WTC11 (cell line): Measurements from ENCODE around the gene IL1RN. TPM values are rescaled to one million over a fixed set of nuclear protein-coding genes. Genes with fewer than 3 reads are reported as not detected.

ENCODE experiments used
- ATAC-seq: fragments of 200-7000 bp; cut with Tn5 transposase; 2 replicates; pipeline ENCODE4 v1.10.0; 2021; ENCODE audit warnings: mild to moderate bottlenecking, moderate library complexity
- CTCF ChIA-PET: fragments of 300-600 bp; sonication (Branson Sonifier 250); formaldehyde crosslinking; loops from one replicate; lab custom pipeline; 2021; ENCODE audit warnings: antibody characterized with exemption; lab: Charles Lee
- POLR2A ChIA-PET: fragments of 350-600 bp; sonication (Branson Sonifier 250); formaldehyde crosslinking; loops from one replicate; lab custom pipeline; 2021; ENCODE audit warnings: antibody characterized with exemption; lab: Charles Lee
- DNase-seq: peaks from one replicate; pipeline ENCODE4 v3.0.0; 2021; ENCODE audit warnings: low spot score
- H3K27ac Mint-ChIP-seq: 2 replicates; pipeline ENCODE4 v1.8.0; 2021; ENCODE audit warnings: mixed read lengths
- H3K27me3 Mint-ChIP-seq: 2 replicates; pipeline ENCODE4 v1.8.0; 2021; ENCODE audit warnings: low read depth, mild to moderate bottlenecking, moderate library complexity, mixed read lengths
- H3K36me3 Mint-ChIP-seq: 2 replicates; pipeline ENCODE4 v1.8.0; 2021; ENCODE audit warnings: mixed read lengths
- H3K4me1 Mint-ChIP-seq: 2 replicates; pipeline ENCODE4 v1.8.0; 2022; ENCODE audit warnings: mixed read lengths
- H3K4me3 Mint-ChIP-seq: 2 replicates; pipeline ENCODE4 v1.8.0; 2021; ENCODE audit warnings: mild to moderate bottlenecking, moderate library complexity, mixed read lengths
- H3K9me3 Mint-ChIP-seq: 2 replicates; pipeline ENCODE4 v1.8.0; 2021; ENCODE audit warnings: mixed read lengths
- CREM ChIP-seq: sonication (generic); formaldehyde crosslinking; IDR thresholded peaks from 2 replicates; pipeline ENCODE4 v1.8.1; 2022; ENCODE audit warnings: mild to moderate bottlenecking, missing genetic modification reagents, moderate library complexity
- FOXJ3 ChIP-seq: sonication (generic); formaldehyde crosslinking; IDR thresholded peaks from 2 replicates; pipeline ENCODE4 v1.9.0; 2021; ENCODE audit warnings: missing genetic modification reagents, mild to moderate bottlenecking, borderline replicate concordance
- GTF2I ChIP-seq: fragments of 250-450 bp; sonication (Bioruptor Pico); conservative IDR thresholded peaks from 2 replicates; pipeline ENCODE4 v1.4.0; 2021; ENCODE audit warnings: mild to moderate bottlenecking
- IRF2 ChIP-seq: sonication (generic); formaldehyde crosslinking; IDR thresholded peaks from 2 replicates; pipeline ENCODE4 v1.8.0; 2022; ENCODE audit warnings: low read depth, missing genetic modification reagents, borderline replicate concordance
- PRRX2 ChIP-seq: fragments of 250-450 bp; sonication (Bioruptor Pico); IDR thresholded peaks from 2 replicates; pipeline ENCODE4 v1.8.0; 2021; ENCODE audit warnings: mild to moderate bottlenecking
- SMAD4 ChIP-seq: sonication (generic); formaldehyde crosslinking; IDR thresholded peaks from 2 replicates; pipeline ENCODE4 v1.8.0; 2022; ENCODE audit warnings: mild to moderate bottlenecking, missing genetic modification reagents
- TCF7 ChIP-seq: sonication (generic); formaldehyde crosslinking; IDR thresholded peaks from 2 replicates; pipeline ENCODE4 v1.8.0; 2022; ENCODE audit warnings: mild to moderate bottlenecking, low read depth, missing genetic modification reagents, moderate library complexity
- TEAD1 ChIP-seq: sonication (generic); formaldehyde crosslinking; IDR thresholded peaks from 2 replicates; pipeline ENCODE4 v1.8.0; 2022; ENCODE audit warnings: mild to moderate bottlenecking, missing genetic modification reagents
- ZNF219 ChIP-seq: sonication (generic); formaldehyde crosslinking; IDR thresholded peaks from 2 replicates; pipeline ENCODE4 v1.8.0; 2023; ENCODE audit warnings: missing genetic modification reagents, mild to moderate bottlenecking, borderline replicate concordance
- ZNF423 ChIP-seq: fragments of 250-450 bp; sonication (Bioruptor Pico); IDR thresholded peaks from 2 replicates; pipeline ENCODE4 v2.1.2; 2022; ENCODE audit warnings: mild to moderate bottlenecking, moderate library complexity
- total RNA-seq: library from RNA; stranded (reverse); gene quantifications from 3 replicates; pipeline ENCODE4 v1.2.3, GENCODE V29; 2021
- TF ChIP-seq, protein P1 (sequence below): sonication (generic); formaldehyde crosslinking; IDR thresholded peaks from 2 replicates; pipeline ENCODE4 v1.8.1; 2023; ENCODE audit warnings: mild to moderate bottlenecking, missing genetic modification reagents
- TF ChIP-seq, protein P2 (sequence below): sonication (generic); formaldehyde crosslinking; IDR thresholded peaks from 2 replicates; pipeline ENCODE4 v1.8.1; 2022; ENCODE audit warnings: mild to moderate bottlenecking, missing genetic modification reagents, moderate library complexity, borderline replicate concordance
- TF ChIP-seq, protein P3 (sequence below): fragments of 250-450 bp; sonication (Bioruptor Pico); IDR thresholded peaks from 2 replicates; pipeline ENCODE4 v1.9.0; 2021; ENCODE audit warnings: mild to moderate bottlenecking
- TF ChIP-seq, protein P4 (sequence below): sonication (generic); formaldehyde crosslinking; IDR thresholded peaks from 2 replicates; pipeline ENCODE4 v1.8.0; 2023; ENCODE audit warnings: missing genetic modification reagents
- TF ChIP-seq, protein P5 (sequence below): sonication (generic); formaldehyde crosslinking; IDR thresholded peaks from 2 replicates; pipeline ENCODE4 v1.8.1; 2023; ENCODE audit warnings: mild to moderate bottlenecking, missing genetic modification reagents, moderate library complexity
- TF ChIP-seq, protein P6 (sequence below): sonication (generic); formaldehyde crosslinking; IDR thresholded peaks from 2 replicates; pipeline ENCODE4 v1.8.1; 2022; ENCODE audit warnings: mild to moderate bottlenecking, moderate library complexity, missing genetic modification reagents

The IL1RN gene
- total RNA-seq, 1 experiment from 2014 or later, result not detected

DNA sequence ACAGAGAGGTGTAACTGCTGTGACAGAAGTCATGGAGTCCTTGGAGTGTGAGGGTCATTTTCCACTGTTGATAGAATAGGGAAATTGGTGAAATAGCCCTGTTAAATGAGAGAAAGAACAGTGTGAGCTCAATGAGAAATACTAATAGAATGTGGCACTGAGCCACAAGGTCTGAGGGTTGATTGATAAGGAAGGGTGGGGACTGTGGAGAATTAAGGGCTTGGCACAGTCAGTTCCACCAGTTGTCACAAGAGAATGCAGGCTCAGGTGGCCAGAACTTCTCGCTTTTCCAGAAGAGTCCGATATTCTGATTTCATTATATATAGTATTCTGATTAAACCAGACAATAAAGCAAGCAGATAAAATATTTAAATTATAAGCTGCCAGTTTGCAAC, 9.1 kb upstream of the IL1RN start (continued):
- TF ChIP-seq, protein P1, sequence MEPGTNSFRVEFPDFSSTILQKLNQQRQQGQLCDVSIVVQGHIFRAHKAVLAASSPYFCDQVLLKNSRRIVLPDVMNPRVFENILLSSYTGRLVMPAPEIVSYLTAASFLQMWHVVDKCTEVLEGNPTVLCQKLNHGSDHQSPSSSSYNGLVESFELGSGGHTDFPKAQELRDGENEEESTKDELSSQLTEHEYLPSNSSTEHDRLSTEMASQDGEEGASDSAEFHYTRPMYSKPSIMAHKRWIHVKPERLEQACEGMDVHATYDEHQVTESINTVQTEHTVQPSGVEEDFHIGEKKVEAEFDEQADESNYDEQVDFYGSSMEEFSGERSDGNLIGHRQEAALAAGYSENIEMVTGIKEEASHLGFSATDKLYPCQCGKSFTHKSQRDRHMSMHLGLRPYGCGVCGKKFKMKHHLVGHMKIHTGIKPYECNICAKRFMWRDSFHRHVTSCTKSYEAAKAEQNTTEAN (CRISPR knock-in tag), result no peak
- TF ChIP-seq, protein P2, sequence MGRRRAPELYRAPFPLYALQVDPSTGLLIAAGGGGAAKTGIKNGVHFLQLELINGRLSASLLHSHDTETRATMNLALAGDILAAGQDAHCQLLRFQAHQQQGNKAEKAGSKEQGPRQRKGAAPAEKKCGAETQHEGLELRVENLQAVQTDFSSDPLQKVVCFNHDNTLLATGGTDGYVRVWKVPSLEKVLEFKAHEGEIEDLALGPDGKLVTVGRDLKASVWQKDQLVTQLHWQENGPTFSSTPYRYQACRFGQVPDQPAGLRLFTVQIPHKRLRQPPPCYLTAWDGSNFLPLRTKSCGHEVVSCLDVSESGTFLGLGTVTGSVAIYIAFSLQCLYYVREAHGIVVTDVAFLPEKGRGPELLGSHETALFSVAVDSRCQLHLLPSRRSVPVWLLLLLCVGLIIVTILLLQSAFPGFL (CRISPR knock-in tag), result no peak
- no peak for TF ChIP-seq GTF2I (CRISPR knock-in tag)
- TF ChIP-seq CREM, result no peak
- TF ChIP-seq, protein P3, sequence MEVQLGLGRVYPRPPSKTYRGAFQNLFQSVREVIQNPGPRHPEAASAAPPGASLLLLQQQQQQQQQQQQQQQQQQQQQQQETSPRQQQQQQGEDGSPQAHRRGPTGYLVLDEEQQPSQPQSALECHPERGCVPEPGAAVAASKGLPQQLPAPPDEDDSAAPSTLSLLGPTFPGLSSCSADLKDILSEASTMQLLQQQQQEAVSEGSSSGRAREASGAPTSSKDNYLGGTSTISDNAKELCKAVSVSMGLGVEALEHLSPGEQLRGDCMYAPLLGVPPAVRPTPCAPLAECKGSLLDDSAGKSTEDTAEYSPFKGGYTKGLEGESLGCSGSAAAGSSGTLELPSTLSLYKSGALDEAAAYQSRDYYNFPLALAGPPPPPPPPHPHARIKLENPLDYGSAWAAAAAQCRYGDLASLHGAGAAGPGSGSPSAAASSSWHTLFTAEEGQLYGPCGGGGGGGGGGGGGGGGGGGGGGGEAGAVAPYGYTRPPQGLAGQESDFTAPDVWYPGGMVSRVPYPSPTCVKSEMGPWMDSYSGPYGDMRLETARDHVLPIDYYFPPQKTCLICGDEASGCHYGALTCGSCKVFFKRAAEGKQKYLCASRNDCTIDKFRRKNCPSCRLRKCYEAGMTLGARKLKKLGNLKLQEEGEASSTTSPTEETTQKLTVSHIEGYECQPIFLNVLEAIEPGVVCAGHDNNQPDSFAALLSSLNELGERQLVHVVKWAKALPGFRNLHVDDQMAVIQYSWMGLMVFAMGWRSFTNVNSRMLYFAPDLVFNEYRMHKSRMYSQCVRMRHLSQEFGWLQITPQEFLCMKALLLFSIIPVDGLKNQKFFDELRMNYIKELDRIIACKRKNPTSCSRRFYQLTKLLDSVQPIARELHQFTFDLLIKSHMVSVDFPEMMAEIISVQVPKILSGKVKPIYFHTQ (CRISPR knock-in tag), result no peak
- TF ChIP-seq, all 79 proteins: peak for 0

DNA sequence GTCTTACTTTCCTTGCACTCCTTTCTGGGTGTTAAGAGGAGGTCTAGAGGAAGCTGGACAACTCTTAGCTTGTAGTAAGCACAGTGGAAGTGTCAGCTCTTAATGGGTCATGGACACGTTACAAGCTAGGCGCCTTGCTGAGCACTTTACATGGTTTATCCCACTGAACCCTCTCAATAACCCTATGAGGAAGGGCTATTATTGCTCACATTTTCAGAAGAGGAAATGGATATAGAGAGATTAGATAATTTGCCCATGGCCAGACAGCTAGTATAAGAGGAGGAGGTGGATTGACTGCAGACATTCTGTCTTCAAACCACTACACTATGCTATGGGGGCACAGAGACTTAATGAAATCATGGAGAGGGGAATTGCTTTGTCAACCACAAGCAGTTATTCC, 8.3 kb upstream of the IL1RN start:
- Mint-ChIP-seq H3K9me3 (no peaks in the 10 kb centered on the region), H3K36me3 (no peaks in the 10 kb centered on the region), H3K4me3 (no peak overlapping the region), H3K27me3 (peaks cover 27% of the 10 kb centered on the region), H3K4me1 (no peaks in the 10 kb centered on the region), H3K27ac (no peak overlapping the region)
- no peak for DNase-seq
- CTCF ChIA-PET, result interaction anchor here (1.6 kb wide), 1 partner anchor 39 kb away, joined by 4 read pairs; no protein-coding TSS in a partner anchor
- TF ChIP-seq, protein P4, sequence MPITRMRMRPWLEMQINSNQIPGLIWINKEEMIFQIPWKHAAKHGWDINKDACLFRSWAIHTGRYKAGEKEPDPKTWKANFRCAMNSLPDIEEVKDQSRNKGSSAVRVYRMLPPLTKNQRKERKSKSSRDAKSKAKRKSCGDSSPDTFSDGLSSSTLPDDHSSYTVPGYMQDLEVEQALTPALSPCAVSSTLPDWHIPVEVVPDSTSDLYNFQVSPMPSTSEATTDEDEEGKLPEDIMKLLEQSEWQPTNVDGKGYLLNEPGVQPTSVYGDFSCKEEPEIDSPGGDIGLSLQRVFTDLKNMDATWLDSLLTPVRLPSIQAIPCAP (CRISPR knock-in tag), result no peak
- no peak for ATAC-seq
- POLR2A ChIA-PET, result no interaction called here

DNA sequence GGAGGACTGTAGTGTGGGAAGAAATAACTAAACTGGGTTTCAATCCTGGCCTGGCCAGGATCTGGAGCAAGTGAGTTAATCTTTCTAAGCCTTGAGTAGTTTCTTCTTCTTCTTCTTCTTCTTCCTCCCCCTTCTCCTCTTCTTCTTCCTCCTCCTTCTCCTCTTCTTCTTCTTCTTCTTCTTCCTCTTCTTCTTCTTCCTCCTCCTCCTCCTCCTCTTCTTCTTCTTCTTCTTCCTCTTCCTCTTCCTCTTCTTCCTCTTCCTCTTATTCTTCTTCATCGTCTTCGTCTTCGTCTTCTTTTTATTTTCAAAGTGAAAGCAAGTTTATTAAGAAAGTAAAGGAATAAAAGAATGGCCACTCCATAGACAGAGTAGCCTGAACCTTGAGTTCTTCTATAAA, 6.5 kb upstream of the IL1RN start:
- POLR2A ChIA-PET, result no interaction called here
- H3K27ac Mint-ChIP-seq, result no peak overlapping the region
- ATAC-seq (no peak), DNase-seq (no peak)
- H3K4me1 Mint-ChIP-seq, result no peaks in the 10 kb centered on the region
- H3K36me3 Mint-ChIP-seq, result no peaks in the 10 kb centered on the region
- CTCF ChIA-PET, result interaction anchor here (1.9 kb wide), 1 partner anchor 40 kb away, joined by 5 read pairs; no protein-coding TSS in a partner anchor
- no peak overlapping the region for H3K4me3 Mint-ChIP-seq
- H3K9me3 Mint-ChIP-seq, result no peaks in the 10 kb centered on the region
- H3K27me3 Mint-ChIP-seq, result peaks cover 27% of the 10 kb centered on the region
- TF ChIP-seq PRRX2, result no peak
- TF ChIP-seq, protein P5, sequence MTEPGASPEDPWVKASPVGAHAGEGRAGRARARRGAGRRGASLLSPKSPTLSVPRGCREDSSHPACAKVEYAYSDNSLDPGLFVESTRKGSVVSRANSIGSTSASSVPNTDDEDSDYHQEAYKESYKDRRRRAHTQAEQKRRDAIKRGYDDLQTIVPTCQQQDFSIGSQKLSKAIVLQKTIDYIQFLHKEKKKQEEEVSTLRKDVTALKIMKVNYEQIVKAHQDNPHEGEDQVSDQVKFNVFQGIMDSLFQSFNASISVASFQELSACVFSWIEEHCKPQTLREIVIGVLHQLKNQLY (CRISPR knock-in tag), result no peak
- no peak for TF ChIP-seq SMAD4 (CRISPR knock-in tag)
- no peak for TF ChIP-seq IRF2 (CRISPR knock-in tag)
- TF ChIP-seq TCF7 (CRISPR knock-in tag), result no peak
- no peak for TF ChIP-seq ZNF423 (CRISPR knock-in tag)
- no peak for TF ChIP-seq ZNF219 (CRISPR knock-in tag)
- TF ChIP-seq, protein P6, sequence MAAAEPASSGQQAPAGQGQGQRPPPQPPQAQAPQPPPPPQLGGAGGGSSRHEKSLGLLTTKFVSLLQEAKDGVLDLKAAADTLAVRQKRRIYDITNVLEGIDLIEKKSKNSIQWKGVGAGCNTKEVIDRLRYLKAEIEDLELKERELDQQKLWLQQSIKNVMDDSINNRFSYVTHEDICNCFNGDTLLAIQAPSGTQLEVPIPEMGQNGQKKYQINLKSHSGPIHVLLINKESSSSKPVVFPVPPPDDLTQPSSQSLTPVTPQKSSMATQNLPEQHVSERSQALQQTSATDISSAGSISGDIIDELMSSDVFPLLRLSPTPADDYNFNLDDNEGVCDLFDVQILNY (CRISPR knock-in tag), result no peak
- TF ChIP-seq FOXJ3, result no peak
- TF ChIP-seq TEAD1 (CRISPR knock-in tag), result no peak
